DND-41 (cell line): ENCODE results near the gene DTWD2.

Experiments used
- EZH2 ChIP-seq: IDR thresholded peaks from 3 replicates; pipeline ENCODE4 v1.6.1; 2012; ENCODE audit warnings: borderline replicate concordance, low read depth, mild to moderate bottlenecking, moderate library complexity, low read length, inconsistent platforms; ENCODE audit not compliant: severe bottlenecking
- TF ChIP-seq, protein P1 (sequence below): IDR thresholded peaks from 2 replicates; pipeline ENCODE4 v1.5.1; 2012; ENCODE audit warnings: borderline replicate concordance, low read length, moderate library complexity, mild to moderate bottlenecking; ENCODE audit not compliant: poor library complexity, severe bottlenecking; ENCODE audit errors: extremely low read depth

DNA sequence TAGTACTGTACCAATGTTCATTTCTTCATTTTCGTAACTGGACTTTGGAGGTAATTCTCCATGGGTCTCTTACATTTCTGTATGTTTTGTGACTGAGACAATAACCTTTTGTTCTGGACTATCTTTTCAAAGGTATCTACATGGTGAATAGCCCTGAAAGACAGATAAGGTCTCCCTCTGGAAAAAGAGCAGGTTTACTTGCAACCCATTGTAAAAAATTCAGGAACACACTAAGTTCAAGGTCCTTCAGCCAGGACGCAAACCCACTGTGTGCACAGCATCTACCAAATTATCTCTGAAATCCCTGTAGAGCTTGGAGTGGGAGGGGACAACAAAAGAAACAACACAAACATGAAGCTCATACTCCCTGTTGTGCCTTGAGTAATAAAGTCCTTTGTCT lies 8.3 kb downstream of the DTWD2 start:
- no peak for TF ChIP-seq EZH2
- TF ChIP-seq, protein P1, sequence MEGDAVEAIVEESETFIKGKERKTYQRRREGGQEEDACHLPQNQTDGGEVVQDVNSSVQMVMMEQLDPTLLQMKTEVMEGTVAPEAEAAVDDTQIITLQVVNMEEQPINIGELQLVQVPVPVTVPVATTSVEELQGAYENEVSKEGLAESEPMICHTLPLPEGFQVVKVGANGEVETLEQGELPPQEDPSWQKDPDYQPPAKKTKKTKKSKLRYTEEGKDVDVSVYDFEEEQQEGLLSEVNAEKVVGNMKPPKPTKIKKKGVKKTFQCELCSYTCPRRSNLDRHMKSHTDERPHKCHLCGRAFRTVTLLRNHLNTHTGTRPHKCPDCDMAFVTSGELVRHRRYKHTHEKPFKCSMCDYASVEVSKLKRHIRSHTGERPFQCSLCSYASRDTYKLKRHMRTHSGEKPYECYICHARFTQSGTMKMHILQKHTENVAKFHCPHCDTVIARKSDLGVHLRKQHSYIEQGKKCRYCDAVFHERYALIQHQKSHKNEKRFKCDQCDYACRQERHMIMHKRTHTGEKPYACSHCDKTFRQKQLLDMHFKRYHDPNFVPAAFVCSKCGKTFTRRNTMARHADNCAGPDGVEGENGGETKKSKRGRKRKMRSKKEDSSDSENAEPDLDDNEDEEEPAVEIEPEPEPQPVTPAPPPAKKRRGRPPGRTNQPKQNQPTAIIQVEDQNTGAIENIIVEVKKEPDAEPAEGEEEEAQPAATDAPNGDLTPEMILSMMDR = no peak
